HEK293 (cell line): ENCODE data around the gene DERL2.
A peak's percentile ranks its signal among the peaks of the same experiment; 100 is the strongest.

ENCODE experiments used
- CTCF ChIA-PET: fragments of 350-600 bp; formaldehyde crosslinking; extraction: SDS; loops from one replicate; lab custom pipeline; 2021; ENCODE audit warnings: antibody characterized with exemption; lab: Yijun Ruan, JAX
- POLR2A ChIA-PET: fragments of 300-600 bp; formaldehyde crosslinking; extraction: SDS; loops from one replicate; lab custom pipeline; 2020; ENCODE audit warnings: antibody characterized with exemption, inconsistent platforms; lab: Yijun Ruan, JAX
- H3K27ac ChIP-seq: fragments of 200-500 bp; sonication (Bioruptor generic); 2 replicates; pipeline ENCODE4 v1.5.1; 2014; ENCODE audit warnings: low read depth, low read length, control low read depth, inconsistent platforms; ENCODE audit errors: extremely low read depth
- H3K36me3 ChIP-seq, 2 experiments: fragments of 200-500 bp in 1 of 2; sonication (Bioruptor generic) in 1 of 2; 1 replicate in 1 of 2; 2 replicates in 1 of 2; pipeline ENCODE4 v1.5.1; 2014 to 2017; ENCODE audit warnings: inconsistent platforms in 2 of 2, low read length in 2 of 2; ENCODE audit not compliant: control insufficient read depth in 2 of 2, insufficient read depth in 1 of 2
- H3K4me1 ChIP-seq: fragments of 200-500 bp; sonication (Bioruptor generic); 2 replicates; pipeline ENCODE4 v1.5.1; 2014; ENCODE audit warnings: mild to moderate bottlenecking, low read length, inconsistent platforms; ENCODE audit not compliant: control insufficient read depth, insufficient read depth
- H3K4me3 ChIP-seq: 2 replicates; pipeline ENCODE4 v1.5.1; 2011; ENCODE audit warnings: low read depth, mild to moderate bottlenecking, control low read depth, low read length, moderate library complexity
- H3K9me3 ChIP-seq: fragments of 200-500 bp; sonication (Bioruptor generic); 2 replicates; pipeline ENCODE4 v1.5.1; 2014; ENCODE audit warnings: low read depth, low read length, inconsistent platforms; ENCODE audit not compliant: control insufficient read depth, insufficient read depth
- EGR2 ChIP-seq: fragments of 450-650 bp; formaldehyde crosslinking; IDR thresholded peaks from 2 replicates; pipeline ENCODE4 v1.5.1; 2016; ENCODE audit warnings: low read depth, missing biosample characterization, missing genetic modification characterization
- GLIS2 ChIP-seq: fragments of 450-650 bp; formaldehyde crosslinking; IDR thresholded peaks from 2 replicates; pipeline ENCODE4 v1.5.1; 2016; ENCODE audit warnings: missing biosample characterization, missing genetic modification characterization
- KLF10 ChIP-seq: fragments of 450-650 bp; IDR thresholded peaks from 2 replicates; pipeline ENCODE4 v1.5.1; 2018; ENCODE audit warnings: missing biosample characterization, mild to moderate bottlenecking, missing genetic modification characterization
- KLF8 ChIP-seq: fragments of 450-650 bp; formaldehyde crosslinking; IDR thresholded peaks from 2 replicates; pipeline ENCODE4 v1.5.1; 2016; ENCODE audit warnings: missing biosample characterization, missing genetic modification characterization
- SALL2 ChIP-seq: fragments of 450-650 bp; formaldehyde crosslinking; IDR thresholded peaks from 2 replicates; pipeline ENCODE4 v1.5.0; 2017; ENCODE audit warnings: missing biosample characterization, mild to moderate bottlenecking, missing genetic modification characterization, borderline replicate concordance
- SP2 ChIP-seq: fragments of 450-650 bp; formaldehyde crosslinking; IDR thresholded peaks from 2 replicates; pipeline ENCODE4 v1.5.1; 2016; ENCODE audit warnings: missing biosample characterization, missing genetic modification characterization
- SP7 ChIP-seq: fragments of 450-650 bp; formaldehyde crosslinking; IDR thresholded peaks from 2 replicates; pipeline ENCODE4 v1.5.1; 2016; ENCODE audit warnings: missing biosample characterization, missing genetic modification characterization
- TRIM28 ChIP-seq: IDR thresholded peaks from 2 replicates; pipeline ENCODE4 v1.6.1; 2011; ENCODE audit warnings: low read length, control low read depth, borderline replicate concordance
- ZBTB17 ChIP-seq: fragments of 450-650 bp; formaldehyde crosslinking; IDR thresholded peaks from 2 replicates; pipeline ENCODE4 v1.5.1; 2016; ENCODE audit warnings: missing biosample characterization, missing genetic modification characterization
- ZBTB7A ChIP-seq: fragments of 450-650 bp; formaldehyde crosslinking; IDR thresholded peaks from 2 replicates; pipeline ENCODE4 v1.5.1; 2016; ENCODE audit warnings: low read depth, missing biosample characterization, missing genetic modification characterization
- ZEB2 ChIP-seq: fragments of 450-650 bp; formaldehyde crosslinking; IDR thresholded peaks from 2 replicates; pipeline ENCODE4 v1.5.1; 2016; ENCODE audit warnings: missing biosample characterization, missing genetic modification characterization
- ZFP3 ChIP-seq: fragments of 450-650 bp; formaldehyde crosslinking; IDR thresholded peaks from 2 replicates; pipeline ENCODE4 v1.5.1; 2016; ENCODE audit warnings: low read depth, missing biosample characterization, missing genetic modification characterization
- ZNF146 ChIP-seq: fragments of 450-650 bp; formaldehyde crosslinking; IDR thresholded peaks from 2 replicates; pipeline ENCODE4 v1.5.1; 2016; ENCODE audit warnings: missing biosample characterization, missing genetic modification characterization
- ZNF324 ChIP-seq: fragments of 450-650 bp; formaldehyde crosslinking; IDR thresholded peaks from 2 replicates; pipeline ENCODE4 v1.5.1; 2016; ENCODE audit warnings: missing biosample characterization, missing genetic modification characterization
- ZNF416 ChIP-seq: fragments of 450-650 bp; formaldehyde crosslinking; IDR thresholded peaks from 2 replicates; pipeline ENCODE4 v1.5.1; 2016; ENCODE audit warnings: missing biosample characterization, missing genetic modification characterization
- ZNF510 ChIP-seq: fragments of 450-650 bp; formaldehyde crosslinking; IDR thresholded peaks from 2 replicates; pipeline ENCODE4 v1.5.1; 2018; ENCODE audit warnings: mild to moderate bottlenecking, missing genetic modification characterization, missing biosample characterization; ENCODE audit not compliant: insufficient replicate concordance
- ZNF610 ChIP-seq: fragments of 450-650 bp; formaldehyde crosslinking; IDR thresholded peaks from 2 replicates; pipeline ENCODE4 v1.5.1; 2016; ENCODE audit warnings: missing biosample characterization, missing genetic modification characterization, borderline replicate concordance
- ZNF624 ChIP-seq: fragments of 450-650 bp; formaldehyde crosslinking; IDR thresholded peaks from 2 replicates; pipeline ENCODE4 v1.5.1; 2017; ENCODE audit warnings: missing biosample characterization, missing genetic modification characterization
- ZSCAN23 ChIP-seq: fragments of 450-650 bp; formaldehyde crosslinking; IDR thresholded peaks from 2 replicates; pipeline ENCODE4 v1.5.1; 2016; ENCODE audit warnings: missing biosample characterization, missing genetic modification characterization
- ZXDB ChIP-seq: fragments of 450-650 bp; formaldehyde crosslinking; IDR thresholded peaks from 2 replicates; pipeline ENCODE4 v1.5.1; 2016; ENCODE audit warnings: missing biosample characterization, missing genetic modification characterization
- TF ChIP-seq, protein P1 (sequence below): fragments of 450-650 bp; formaldehyde crosslinking; IDR thresholded peaks from 2 replicates; pipeline ENCODE4 v1.5.1; 2016; ENCODE audit warnings: missing biosample characterization, missing genetic modification characterization
- TF ChIP-seq, protein P2 (sequence below): fragments of 450-650 bp; formaldehyde crosslinking; IDR thresholded peaks from 2 replicates; pipeline ENCODE4 v1.5.1; 2016; ENCODE audit warnings: missing biosample characterization, missing genetic modification characterization, borderline replicate concordance
- TF ChIP-seq, protein P3 (sequence below): IDR thresholded peaks from 2 replicates; pipeline ENCODE4 v1.6.1; 2011; ENCODE audit warnings: mild to moderate bottlenecking, low read depth, low read length, borderline replicate concordance
- TF ChIP-seq, protein P4 (sequence below): fragments of 450-650 bp; formaldehyde crosslinking; conservative IDR thresholded peaks from 2 replicates; pipeline ENCODE4 v1.5.1; 2016; ENCODE audit warnings: low read depth, missing biosample characterization, missing genetic modification characterization
- TF ChIP-seq, protein P5 (sequence below): fragments of 450-650 bp; formaldehyde crosslinking; IDR thresholded peaks from 2 replicates; pipeline ENCODE4 v1.5.1; 2016; ENCODE audit warnings: missing biosample characterization, missing genetic modification characterization, borderline replicate concordance

DERL2 gene

DNA sequence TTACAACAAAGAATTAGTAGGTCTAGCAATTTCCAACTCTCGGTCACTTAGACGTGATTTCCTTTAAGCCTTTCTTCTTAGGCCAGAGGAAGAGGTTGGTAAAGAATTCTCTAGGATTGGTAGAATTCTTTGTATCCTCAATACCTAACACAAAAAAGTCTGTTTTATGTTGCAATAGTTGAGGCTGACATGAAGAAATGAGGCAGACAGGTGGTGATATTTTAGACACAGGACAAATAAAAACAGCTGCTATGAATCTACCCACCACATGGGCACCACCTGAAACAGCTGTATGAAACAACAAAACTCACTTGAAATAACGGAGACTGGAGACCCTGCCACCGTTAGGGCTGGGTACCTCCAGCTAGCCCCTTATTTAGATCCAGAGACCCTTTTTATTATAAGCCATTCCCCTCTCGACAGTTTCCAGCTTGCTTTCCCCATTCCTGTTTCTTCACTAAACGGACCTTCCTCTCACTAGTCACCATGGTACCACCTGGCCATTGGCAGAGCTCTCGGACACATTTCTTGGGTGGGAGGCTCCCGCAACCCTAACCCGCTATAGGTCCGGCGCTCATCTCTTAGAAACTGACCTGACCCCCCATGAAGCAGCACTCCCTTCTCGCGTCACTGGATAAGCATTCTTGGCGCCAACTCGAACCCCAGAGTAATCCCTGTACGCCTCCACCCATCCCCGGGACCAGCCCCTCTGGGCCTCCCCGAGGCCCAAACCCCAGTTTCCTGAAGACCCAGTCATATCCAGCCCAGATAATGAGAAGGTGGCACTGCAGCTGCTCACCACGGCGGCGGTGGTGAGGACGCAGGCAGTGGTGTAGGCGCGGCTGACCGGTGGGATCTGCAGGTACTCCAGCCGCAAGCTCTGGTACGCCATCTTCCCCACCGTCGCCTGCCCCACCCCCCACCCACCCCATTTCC lies at the start of gene DERL2:
Gene DERL2 (minus strand): TSS at position 909 of the 936 bp plus-strand sequence. CDS start 17 bp downstream, at position 892.
- ChIA-PET POLR2A (interaction anchor here (0.5 to 4.9 kb wide), 29 partner anchors 8 to 1540 kb away, joined by 3 to 111 read pairs (median 4); partner anchors contain the start of genes DHX33, NLRP1, NUP88 and RPAIN), CTCF (interaction anchor here (0.5 to 2.5 kb wide), 6 partner anchors 14 to 628 kb away, joined by 3 to 9 read pairs (median 4); partner anchors contain the start of gene C1QBP)
- Histone ChIP-seq H3K36me3 (peaks cover 66 to 78% of the 10 kb centered on the region in 2 experiments), H3K4me1 (no peaks in the 10 kb centered on the region), H3K27ac (peak within 1 kb of the TSS; percentile 100), H3K4me3 (peak within 1 kb of the TSS; percentile 96), H3K9me3 (no peaks in the 10 kb centered on the region)
- TF ChIP-seq ZNF610 (tag by site-specific recombination) (no peak), SP7 (tag by site-specific recombination) (peak; percentile 23), ZBTB17 (tag by site-specific recombination) (no peak), TRIM28 (no peak), SALL2 (tag by site-specific recombination) (no peak), ZXDB (no peak; the same call in 1 of the 2 replicates), ZNF324 (tag by site-specific recombination) (0 out of 2 replicates have a peak, but pooled peaks have one; percentile 46), ZNF624 (tag by site-specific recombination) (no peak), ZBTB7A (tag by site-specific recombination) (no peak), EGR2 (tag by site-specific recombination) (peak; percentile 46; the same call in 1 of the 2 replicates), KLF8 (tag by site-specific recombination) (peak; percentile 72), ZNF146 (tag by site-specific recombination) (no peak), ZEB2 (tag by site-specific recombination) (0 out of 2 replicates have a peak, but pooled peaks have one; percentile 13), ZNF416 (tag by site-specific recombination) (no peak), KLF10 (tag by site-specific recombination) (peak; percentile 80), ZFP3 (no peak), SP2 (tag by site-specific recombination) (no peak), GLIS2 (tag by site-specific recombination) (no peak), ZNF510 (tag by site-specific recombination) (no peak), ZSCAN23 (tag by site-specific recombination) (no peak)
- TF ChIP-seq, protein P1, sequence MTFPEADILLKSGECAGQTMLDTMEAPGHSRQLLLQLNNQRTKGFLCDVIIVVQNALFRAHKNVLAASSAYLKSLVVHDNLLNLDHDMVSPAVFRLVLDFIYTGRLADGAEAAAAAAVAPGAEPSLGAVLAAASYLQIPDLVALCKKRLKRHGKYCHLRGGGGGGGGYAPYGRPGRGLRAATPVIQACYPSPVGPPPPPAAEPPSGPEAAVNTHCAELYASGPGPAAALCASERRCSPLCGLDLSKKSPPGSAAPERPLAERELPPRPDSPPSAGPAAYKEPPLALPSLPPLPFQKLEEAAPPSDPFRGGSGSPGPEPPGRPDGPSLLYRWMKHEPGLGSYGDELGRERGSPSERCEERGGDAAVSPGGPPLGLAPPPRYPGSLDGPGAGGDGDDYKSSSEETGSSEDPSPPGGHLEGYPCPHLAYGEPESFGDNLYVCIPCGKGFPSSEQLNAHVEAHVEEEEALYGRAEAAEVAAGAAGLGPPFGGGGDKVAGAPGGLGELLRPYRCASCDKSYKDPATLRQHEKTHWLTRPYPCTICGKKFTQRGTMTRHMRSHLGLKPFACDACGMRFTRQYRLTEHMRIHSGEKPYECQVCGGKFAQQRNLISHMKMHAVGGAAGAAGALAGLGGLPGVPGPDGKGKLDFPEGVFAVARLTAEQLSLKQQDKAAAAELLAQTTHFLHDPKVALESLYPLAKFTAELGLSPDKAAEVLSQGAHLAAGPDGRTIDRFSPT (tag by site-specific recombination), result no peak
- TF ChIP-seq, protein P2, sequence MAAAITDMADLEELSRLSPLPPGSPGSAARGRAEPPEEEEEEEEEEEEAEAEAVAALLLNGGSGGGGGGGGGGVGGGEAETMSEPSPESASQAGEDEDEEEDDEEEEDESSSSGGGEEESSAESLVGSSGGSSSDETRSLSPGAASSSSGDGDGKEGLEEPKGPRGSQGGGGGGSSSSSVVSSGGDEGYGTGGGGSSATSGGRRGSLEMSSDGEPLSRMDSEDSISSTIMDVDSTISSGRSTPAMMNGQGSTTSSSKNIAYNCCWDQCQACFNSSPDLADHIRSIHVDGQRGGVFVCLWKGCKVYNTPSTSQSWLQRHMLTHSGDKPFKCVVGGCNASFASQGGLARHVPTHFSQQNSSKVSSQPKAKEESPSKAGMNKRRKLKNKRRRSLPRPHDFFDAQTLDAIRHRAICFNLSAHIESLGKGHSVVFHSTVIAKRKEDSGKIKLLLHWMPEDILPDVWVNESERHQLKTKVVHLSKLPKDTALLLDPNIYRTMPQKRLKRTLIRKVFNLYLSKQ (tag by site-specific recombination), result no peak
- TF ChIP-seq, protein P3, sequence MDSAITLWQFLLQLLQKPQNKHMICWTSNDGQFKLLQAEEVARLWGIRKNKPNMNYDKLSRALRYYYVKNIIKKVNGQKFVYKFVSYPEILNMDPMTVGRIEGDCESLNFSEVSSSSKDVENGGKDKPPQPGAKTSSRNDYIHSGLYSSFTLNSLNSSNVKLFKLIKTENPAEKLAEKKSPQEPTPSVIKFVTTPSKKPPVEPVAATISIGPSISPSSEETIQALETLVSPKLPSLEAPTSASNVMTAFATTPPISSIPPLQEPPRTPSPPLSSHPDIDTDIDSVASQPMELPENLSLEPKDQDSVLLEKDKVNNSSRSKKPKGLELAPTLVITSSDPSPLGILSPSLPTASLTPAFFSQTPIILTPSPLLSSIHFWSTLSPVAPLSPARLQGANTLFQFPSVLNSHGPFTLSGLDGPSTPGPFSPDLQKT, result no peak
- TF ChIP-seq, protein P4, sequence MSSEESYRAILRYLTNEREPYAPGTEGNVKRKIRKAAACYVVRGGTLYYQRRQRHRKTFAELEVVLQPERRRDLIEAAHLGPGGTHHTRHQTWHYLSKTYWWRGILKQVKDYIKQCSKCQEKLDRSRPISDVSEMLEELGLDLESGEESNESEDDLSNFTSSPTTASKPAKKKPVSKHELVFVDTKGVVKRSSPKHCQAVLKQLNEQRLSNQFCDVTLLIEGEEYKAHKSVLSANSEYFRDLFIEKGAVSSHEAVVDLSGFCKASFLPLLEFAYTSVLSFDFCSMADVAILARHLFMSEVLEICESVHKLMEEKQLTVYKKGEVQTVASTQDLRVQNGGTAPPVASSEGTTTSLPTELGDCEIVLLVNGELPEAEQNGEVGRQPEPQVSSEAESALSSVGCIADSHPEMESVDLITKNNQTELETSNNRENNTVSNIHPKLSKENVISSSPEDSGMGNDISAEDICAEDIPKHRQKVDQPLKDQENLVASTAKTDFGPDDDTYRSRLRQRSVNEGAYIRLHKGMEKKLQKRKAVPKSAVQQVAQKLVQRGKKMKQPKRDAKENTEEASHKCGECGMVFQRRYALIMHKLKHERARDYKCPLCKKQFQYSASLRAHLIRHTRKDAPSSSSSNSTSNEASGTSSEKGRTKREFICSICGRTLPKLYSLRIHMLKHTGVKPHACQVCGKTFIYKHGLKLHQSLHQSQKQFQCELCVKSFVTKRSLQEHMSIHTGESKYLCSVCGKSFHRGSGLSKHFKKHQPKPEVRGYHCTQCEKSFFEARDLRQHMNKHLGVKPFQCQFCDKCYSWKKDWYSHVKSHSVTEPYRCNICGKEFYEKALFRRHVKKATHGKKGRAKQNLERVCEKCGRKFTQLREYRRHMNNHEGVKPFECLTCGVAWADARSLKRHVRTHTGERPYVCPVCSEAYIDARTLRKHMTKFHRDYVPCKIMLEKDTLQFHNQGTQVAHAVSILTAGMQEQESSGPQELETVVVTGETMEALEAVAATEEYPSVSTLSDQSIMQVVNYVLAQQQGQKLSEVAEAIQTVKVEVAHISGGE (tag by site-specific recombination), result peak; percentile 58
- TF ChIP-seq, protein P5, sequence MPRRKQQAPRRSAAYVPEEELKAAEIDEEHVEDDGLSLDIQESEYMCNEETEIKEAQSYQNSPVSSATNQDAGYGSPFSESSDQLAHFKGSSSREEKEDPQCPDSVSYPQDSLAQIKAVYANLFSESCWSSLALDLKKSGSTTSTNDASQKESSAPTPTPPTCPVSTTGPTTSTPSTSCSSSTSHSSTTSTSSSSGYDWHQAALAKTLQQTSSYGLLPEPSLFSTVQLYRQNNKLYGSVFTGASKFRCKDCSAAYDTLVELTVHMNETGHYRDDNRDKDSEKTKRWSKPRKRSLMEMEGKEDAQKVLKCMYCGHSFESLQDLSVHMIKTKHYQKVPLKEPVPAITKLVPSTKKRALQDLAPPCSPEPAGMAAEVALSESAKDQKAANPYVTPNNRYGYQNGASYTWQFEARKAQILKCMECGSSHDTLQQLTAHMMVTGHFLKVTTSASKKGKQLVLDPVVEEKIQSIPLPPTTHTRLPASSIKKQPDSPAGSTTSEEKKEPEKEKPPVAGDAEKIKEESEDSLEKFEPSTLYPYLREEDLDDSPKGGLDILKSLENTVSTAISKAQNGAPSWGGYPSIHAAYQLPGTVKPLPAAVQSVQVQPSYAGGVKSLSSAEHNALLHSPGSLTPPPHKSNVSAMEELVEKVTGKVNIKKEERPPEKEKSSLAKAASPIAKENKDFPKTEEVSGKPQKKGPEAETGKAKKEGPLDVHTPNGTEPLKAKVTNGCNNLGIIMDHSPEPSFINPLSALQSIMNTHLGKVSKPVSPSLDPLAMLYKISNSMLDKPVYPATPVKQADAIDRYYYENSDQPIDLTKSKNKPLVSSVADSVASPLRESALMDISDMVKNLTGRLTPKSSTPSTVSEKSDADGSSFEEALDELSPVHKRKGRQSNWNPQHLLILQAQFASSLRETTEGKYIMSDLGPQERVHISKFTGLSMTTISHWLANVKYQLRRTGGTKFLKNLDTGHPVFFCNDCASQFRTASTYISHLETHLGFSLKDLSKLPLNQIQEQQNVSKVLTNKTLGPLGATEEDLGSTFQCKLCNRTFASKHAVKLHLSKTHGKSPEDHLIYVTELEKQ (tag by site-specific recombination), result peak; percentile 4; the same call in 1 of the 2 replicates
